ENCODE measurements around the gene ZNF23. TPM values are rescaled to one million over a fixed set of nuclear protein-coding genes. Genes with fewer than 3 reads are reported as not detected.

Gene ZNF23
- total and polyA plus RNA-seq, 10 of the 15 experiments (the other 5 are each of a cell fraction or from before 2014, with no cell fraction given) = 3.6 to 11.5 (median 8.7) TPM

DNA sequence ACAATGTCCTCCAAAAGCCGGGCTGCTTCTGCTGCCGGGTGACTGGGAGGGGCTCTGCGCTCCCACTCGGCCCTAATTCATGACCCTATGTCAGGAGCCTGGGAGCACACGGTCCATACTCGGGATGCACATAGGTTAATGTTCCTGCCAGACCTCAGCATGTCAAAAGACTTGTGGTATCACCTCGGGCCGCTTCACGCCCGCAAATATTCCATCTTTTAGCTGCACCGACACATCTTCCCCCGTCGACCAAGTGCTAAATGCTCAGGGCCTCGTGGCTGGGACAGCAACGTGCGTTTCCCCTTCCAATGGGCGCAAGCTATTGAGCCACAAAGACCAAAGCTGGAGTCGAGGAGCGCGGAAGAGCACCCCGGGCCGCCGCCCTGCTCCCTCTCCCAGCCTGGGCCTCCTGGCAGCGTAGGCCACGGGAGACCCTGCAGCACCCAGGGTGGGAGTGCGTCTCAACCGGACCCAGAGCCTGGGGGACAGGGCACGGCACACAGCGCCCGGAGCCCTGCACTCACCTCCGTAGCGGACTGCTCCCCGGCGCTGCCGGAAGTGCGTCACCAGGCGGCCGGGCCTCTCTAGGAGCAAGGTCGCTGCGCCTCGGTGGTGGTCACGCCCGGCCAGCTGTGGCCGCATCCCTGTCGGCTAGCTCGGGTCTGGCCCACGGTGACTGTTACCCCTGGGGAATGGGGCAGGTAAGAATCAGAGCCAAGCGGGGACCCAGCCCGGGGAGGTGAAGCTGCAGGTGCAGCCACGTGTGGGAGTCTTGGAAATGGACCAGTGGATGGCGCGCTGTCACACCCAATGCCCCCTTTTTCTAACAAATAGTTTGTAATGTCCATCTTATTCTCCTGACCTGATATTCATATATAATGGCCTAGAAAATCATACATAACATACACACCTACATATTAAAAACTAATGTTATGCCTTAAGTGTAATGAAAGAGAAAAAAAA is at the start of gene ZNF23 (continued):
- TF ChIP-seq, protein P1, sequence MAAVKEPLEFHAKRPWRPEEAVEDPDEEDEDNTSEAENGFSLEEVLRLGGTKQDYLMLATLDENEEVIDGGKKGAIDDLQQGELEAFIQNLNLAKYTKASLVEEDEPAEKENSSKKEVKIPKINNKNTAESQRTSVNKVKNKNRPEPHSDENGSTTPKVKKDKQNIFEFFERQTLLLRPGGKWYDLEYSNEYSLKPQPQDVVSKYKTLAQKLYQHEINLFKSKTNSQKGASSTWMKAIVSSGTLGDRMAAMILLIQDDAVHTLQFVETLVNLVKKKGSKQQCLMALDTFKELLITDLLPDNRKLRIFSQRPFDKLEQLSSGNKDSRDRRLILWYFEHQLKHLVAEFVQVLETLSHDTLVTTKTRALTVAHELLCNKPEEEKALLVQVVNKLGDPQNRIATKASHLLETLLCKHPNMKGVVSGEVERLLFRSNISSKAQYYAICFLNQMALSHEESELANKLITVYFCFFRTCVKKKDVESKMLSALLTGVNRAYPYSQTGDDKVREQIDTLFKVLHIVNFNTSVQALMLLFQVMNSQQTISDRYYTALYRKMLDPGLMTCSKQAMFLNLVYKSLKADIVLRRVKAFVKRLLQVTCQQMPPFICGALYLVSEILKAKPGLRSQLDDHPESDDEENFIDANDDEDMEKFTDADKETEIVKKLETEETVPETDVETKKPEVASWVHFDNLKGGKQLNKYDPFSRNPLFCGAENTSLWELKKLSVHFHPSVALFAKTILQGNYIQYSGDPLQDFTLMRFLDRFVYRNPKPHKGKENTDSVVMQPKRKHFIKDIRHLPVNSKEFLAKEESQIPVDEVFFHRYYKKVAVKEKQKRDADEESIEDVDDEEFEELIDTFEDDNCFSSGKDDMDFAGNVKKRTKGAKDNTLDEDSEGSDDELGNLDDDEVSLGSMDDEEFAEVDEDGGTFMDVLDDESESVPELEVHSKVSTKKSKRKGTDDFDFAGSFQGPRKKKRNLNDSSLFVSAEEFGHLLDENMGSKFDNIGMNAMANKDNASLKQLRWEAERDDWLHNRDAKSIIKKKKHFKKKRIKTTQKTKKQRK (IDR thresholded peaks at IDR 0.05; ENCODE audit: low read depth, low read length) = no peak
- TF ChIP-seq EGR1 (IDR thresholded peaks at IDR 0.05; ENCODE audit: borderline replicate concordance in 1 of 2, low read depth in 2 of 2, low read length in 2 of 2) (peak in 1 of 2 experiments; percentile 54; a peak in 1 of 3 replicates), TAF1 (IDR thresholded peaks at IDR 0.05; ENCODE audit: borderline replicate concordance, low read depth, low read length) (peak; percentile 92), ZNF384 (IDR thresholded peaks at IDR 0.05; ENCODE audit: borderline replicate concordance, low read depth, low read length) (no peak), SMC3 (IDR thresholded peaks at IDR 0.05; ENCODE audit: borderline replicate concordance, low read length) (peak; percentile 12; the same call in 1 of the 2 replicates), SMARCA5 (IDR thresholded peaks at IDR 0.05) (peak; percentile 41; the same call in 1 of the 2 replicates), NFIC (IDR thresholded peaks at IDR 0.05; ENCODE audit: low read depth, low read length) (no peak), CHD4 (IDR thresholded peaks at IDR 0.05) (no peak), MYC (IDR thresholded peaks at IDR 0.05; ENCODE audit: insufficient read depth, insufficient read length, insufficient replicate concordance, low read length, severe bottlenecking) (peak; percentile 74), SRF (IDR thresholded peaks at IDR 0.05; ENCODE audit: low read depth in 2 of 2, low read length in 2 of 2) (peak in 1 of 2 experiments; percentile 83; a peak in 2 of 4 replicates), KAT2A (conservative IDR thresholded peaks at IDR 0.05; ENCODE audit: control insufficient read depth, low read depth, low read length) (no peak), PAX8 (IDR thresholded peaks at IDR 0.05) (no peak), SIN3A (IDR thresholded peaks at IDR 0.05; ENCODE audit: low read depth, low read length) (peak; percentile 86), CBFB (IDR thresholded peaks at IDR 0.05; ENCODE audit: low read depth) (peak; percentile 81), CBX5 (IDR thresholded peaks at IDR 0.05; ENCODE audit: low read depth) (no peak)
- TF ChIP-seq, protein P2, sequence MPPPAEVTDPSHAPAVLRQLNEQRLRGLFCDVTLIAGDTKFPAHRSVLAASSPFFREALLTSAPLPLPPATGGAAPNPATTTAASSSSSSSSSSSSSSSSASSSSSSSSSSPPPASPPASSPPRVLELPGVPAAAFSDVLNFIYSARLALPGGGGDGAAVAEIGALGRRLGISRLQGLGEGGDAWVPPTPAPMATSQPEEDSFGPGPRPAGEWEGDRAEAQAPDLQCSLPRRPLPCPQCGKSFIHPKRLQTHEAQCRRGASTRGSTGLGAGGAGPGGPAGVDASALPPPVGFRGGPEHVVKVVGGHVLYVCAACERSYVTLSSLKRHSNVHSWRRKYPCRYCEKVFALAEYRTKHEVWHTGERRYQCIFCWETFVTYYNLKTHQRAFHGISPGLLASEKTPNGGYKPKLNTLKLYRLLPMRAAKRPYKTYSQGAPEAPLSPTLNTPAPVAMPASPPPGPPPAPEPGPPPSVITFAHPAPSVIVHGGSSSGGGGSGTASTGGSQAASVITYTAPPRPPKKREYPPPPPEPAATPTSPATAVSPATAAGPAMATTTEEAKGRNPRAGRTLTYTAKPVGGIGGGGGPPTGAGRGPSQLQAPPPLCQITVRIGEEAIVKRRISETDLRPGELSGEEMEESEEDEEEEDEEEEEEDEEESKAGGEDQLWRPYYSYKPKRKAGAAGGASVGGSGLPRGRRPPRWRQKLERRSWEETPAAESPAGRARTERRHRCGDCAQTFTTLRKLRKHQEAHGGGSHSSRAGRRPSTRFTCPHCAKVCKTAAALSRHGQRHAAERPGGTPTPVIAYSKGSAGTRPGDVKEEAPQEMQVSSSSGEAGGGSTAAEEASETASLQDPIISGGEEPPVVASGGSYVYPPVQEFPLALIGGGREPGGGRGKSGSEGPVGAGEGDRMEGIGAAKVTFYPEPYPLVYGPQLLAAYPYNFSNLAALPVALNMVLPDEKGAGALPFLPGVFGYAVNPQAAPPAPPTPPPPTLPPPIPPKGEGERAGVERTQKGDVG (CRISPR knock-in tag; IDR thresholded peaks at IDR 0.05) = no peak
- TF ChIP-seq, protein P3, sequence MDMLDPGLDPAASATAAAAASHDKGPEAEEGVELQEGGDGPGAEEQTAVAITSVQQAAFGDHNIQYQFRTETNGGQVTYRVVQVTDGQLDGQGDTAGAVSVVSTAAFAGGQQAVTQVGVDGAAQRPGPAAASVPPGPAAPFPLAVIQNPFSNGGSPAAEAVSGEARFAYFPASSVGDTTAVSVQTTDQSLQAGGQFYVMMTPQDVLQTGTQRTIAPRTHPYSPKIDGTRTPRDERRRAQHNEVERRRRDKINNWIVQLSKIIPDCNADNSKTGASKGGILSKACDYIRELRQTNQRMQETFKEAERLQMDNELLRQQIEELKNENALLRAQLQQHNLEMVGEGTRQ (IDR thresholded peaks at IDR 0.05; ENCODE audit: borderline replicate concordance, low read depth, low read length) = no peak
- TF ChIP-seq, protein P4, sequence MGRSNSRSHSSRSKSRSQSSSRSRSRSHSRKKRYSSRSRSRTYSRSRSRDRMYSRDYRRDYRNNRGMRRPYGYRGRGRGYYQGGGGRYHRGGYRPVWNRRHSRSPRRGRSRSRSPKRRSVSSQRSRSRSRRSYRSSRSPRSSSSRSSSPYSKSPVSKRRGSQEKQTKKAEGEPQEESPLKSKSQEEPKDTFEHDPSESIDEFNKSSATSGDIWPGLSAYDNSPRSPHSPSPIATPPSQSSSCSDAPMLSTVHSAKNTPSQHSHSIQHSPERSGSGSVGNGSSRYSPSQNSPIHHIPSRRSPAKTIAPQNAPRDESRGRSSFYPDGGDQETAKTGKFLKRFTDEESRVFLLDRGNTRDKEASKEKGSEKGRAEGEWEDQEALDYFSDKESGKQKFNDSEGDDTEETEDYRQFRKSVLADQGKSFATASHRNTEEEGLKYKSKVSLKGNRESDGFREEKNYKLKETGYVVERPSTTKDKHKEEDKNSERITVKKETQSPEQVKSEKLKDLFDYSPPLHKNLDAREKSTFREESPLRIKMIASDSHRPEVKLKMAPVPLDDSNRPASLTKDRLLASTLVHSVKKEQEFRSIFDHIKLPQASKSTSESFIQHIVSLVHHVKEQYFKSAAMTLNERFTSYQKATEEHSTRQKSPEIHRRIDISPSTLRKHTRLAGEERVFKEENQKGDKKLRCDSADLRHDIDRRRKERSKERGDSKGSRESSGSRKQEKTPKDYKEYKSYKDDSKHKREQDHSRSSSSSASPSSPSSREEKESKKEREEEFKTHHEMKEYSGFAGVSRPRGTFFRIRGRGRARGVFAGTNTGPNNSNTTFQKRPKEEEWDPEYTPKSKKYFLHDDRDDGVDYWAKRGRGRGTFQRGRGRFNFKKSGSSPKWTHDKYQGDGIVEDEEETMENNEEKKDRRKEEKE (IDR thresholded peaks at IDR 0.05) = no peak

Data from GM12878 (cell line).